ENCODE measurements around the gene SAMD14.

SAMD14 gene

GRCh38 chr17:50164697-50164988 is 34.7 kb upstream of the SAMD14 start:
- DNase-seq, result no peak

GRCh38 chr17:50163843-50164696 is 34.1 kb upstream of the SAMD14 start:
- DNase-seq, result no peak

DNA sequence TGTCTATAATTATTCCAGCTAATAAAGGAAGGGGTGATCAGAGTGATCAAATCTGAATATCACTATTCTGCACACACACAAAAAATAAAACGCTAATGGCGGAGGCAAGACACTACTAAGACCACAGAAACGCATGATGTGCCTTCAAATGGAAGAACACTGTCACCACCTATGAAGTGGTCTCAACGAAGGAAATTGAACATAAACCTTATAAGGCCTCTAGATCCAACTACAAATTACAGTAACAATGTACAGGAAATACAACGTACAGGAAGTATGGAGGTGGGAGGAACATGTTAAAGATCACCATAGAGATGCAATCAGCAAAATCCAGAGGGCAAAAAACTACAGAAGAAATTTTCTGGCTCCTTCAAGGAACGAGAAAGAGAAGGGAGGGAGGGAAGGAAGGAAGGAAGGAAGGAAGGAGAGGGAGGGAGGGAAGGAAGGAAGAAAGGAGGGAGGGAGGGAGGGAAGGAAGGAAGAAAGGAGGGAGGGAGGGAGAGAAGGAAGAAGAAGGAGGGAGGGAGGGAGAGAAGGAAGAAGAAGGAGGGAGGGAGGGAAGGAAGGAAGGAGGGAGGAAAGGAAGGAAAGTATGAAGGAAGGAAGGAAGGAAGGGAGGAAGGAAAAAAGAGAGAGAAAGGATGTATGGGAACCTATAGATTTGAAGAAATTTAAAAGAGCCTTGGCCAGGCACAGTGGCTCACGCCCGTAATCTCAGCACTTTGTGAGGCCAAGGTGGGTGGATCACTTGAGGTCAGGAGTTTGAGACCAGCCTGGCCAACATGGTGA is 32.7 kb upstream of the SAMD14 start:
- DNase-seq, result no peak

GRCh38 chr17:50161911-50162288 is 31.9 kb upstream of the SAMD14 start:
- DNase-seq, result no peak

DNA sequence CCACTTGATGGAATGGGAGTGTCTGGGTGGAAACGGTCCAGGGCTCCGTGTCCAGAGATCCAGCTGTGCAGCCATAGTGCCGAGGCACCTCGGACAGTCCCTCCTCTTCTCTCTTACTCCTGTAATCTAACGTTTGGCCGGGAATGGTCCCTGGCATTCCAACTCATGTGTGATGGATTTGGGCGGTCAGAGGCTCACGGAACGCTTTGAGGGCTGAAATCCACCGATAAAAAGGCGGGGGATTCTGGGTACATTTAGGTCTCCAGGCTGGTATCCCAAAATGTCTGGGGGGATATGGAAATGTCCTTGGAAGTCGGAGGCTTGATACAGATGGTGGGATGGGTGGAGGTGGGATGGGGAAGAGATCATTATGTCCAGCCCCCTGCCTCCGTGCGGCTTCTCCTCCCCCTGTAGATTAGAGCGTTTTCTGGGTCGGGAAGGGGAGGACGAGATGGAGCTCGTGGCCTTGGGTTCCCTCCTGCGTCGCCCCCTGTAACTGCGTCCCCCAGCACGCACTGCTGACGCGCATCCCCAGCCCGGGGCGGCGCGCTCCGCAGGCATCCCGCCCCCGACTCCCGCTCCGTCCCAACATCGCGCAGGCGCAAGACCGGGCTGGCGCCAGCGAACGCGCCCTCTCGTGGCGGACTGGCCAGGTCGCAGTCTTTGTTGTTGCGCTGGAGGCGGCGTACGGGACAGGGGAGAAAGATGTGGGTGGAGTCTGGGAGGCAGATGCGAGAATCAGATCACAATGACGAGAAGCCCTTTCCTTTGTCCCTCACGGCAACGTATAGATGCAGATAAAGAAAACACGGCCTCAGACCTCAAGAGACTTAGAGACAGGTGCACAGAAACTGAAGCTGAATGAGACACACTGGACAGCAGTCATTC is 31.3 kb upstream of the SAMD14 start:
- DNase-seq, result peak; percentile 92

- DNase-seq, result no peak
Measured at GRCh38 chr17:50157891-50158290, 27.9 kb upstream of the SAMD14 start.

GRCh38 chr17:50155115-50155819 is 25.3 kb upstream of the SAMD14 start:
- no peak for DNase-seq

DNA sequence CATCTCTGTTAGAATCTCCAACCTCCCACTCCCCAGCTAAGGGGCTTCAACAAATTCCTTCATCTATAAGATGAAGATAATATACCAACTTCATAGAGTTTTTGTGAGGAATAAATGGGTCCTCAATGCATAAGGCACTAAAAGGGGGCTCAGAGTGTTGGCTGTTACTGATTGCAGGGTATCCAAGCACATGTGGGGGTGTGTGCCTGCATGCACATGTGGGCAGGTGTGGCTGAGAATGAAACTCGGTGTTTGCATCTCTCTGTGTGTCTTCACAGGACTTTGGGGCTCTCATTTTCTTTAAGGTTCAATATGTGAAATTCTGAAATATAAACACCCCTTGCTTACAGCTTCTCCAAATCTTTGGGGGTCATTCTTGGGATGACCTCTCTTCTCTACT is 24.6 kb upstream of the SAMD14 start:
- no peak for DNase-seq

DNA sequence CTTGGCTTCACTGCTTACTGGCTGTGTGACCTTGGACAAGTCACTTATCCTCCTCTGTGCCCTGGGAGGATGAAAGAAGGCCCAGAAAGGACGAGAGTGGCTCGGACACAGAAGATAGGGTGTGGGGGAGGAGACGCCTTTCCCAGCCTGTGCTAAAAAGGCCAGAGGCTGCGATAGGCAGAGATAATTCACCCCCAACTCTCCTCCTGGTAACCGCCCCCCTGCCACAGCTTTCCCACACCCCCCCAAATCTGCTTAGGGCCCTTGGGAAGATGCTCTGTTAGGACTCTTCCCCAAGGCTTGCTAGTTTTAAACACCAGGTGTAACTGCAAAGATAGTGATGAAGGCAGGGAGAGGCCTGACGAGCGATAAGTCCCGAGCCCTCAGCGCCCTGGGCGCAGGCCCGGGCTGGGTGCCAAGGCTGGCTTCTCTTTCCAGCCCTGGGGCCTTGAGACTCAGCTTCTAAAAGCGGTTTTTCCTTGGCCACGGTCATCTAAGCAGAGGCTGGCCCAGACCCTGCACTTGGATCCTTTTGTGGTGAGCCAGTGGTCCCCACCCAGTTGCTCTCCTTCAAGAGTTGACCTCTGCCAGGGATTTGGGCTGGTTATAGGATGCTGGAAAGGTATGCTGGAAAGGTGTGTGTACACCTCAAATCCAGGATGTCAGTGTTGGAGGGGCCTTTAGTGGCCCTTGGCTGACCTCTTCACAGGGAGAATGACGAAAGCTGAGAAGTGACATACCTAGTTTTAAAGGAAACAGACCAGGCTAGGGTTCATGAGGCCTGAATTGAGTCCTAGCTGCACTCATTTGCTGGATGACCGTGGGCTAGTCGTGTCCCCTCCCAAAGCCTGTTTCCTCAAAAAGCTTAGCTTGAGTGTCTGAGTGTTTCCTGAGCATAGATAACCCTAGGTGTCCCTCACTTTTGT is 24.0 kb upstream of the SAMD14 start:
- DNase-seq, result no peak

DNA sequence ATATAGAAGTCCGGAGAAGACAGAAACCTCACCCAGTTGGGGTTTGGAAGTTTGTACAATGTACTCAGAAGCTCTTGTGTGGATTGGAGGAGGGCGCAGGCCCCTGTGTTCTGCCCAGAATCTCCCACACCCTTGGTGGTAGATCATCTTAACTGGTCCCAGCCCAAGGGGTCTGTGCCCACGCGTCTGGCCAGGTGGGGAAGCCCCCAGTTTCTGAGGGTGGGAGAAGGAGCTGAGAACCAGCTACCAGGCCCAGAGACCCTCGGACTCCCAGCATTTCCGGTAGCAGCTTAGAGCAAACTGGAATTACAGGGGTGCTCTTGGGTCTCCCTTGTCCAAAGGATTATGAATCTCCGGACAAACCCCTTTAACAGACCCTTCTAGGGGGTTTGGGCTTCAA is 22.8 kb upstream of the SAMD14 start:
- no peak for DNase-seq

DNA sequence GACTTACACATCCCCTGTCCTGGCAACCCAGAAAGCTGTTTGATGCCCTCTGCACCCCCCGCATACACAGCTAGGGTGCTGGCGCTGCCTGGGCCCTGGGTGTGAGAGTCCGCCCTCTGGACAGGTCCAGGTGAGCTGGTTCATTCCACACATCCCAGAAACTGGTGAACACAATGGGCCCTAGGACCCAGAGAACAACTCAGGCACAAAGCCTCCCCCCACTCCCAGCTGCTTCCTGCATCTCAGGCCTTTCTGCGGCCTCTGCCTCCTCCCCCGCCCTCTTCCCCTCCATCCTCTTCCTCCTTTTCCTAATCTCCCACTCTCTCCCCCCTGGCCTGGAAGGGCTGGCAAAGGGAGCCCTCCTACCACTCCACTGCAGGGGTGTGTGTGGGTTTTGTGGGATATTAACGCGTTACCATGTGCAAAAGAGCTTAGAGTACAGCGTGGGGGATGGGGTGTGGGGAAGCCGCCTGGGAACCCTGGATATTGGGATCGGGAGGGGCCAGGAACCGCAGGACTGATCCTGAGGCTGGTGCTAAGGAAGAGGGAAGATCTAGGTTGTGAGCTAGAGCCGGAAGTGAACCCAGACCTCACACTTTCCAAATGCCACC is 22.1 kb upstream of the SAMD14 start:
- DNase-seq, result peak; percentile 86

DNA sequence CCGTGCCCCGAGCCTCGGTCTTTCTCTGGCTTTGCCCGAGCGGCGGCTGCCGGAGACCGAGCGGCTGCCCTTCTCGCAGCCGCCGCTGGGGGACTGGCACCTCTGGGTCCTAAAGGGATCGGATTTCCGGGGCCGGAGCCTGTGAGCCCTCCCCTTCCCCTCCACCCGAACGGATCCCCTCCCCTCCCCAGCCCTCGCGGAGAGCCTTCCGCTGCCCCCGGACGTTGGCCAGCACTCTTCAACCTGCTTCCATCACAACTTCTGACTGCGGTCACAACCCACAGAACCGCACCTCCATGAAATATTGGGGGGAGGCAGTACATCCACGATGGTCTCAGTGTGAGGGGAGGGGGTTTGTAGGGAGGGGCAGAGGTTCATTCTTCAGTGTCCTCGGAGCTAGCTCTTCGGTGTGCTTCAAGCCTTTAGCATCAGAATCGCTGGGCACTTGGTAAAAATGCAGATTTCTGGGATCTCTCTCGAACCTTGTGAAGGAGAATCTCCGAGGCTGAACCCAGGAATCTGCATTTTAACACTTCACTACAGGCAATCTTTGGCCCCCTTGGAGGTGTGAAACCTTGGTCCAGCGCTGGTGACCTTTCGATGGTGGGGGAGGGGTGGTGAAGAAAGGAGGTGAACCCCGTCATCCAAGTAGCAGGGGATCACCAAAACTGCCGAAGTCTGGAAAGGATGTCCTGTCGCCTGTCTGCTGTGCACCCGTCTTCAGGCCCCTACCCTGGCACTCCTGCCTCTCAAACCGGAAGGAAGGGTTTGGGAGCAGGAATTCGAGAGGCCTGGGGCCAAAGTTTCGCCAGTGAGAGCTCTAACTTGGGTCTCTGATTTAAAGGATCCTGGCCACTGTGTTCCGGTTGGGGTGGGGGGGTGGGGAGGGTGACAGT is 21.3 kb upstream of the SAMD14 start:
- peak; percentile 73 for DNase-seq

- peak; percentile 28 for DNase-seq
Measured at GRCh38 chr17:50150354-50151040, 20.5 kb upstream of the SAMD14 start, which contains the start of gene PPP1R9B. Gene PPP1R9B, minus strand, starts transcription at chr17:50150677. Its CDS starts 164 bp downstream, at chr17:50150513.

GRCh38 chr17:50149417-50150353 is 19.7 kb upstream of the SAMD14 start:
- DNase-seq, result peak; percentile 51

DNA sequence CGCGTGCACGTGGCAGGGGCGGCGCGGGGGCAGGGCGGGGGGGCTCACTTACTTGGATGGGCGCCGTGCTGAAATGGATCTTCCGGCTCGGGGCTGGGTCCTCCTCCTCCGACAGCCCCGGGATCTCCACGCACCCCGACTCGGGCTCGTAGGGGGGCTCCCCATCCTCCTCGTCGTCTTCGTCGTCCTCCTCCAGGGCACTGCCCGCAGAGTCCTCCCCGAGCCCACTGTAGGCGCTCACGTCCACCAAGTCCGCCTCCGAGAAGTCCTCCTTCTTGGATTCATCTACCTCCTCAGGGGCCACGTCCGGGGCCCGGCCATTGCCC is 19.1 kb upstream of the SAMD14 start:
- no peak for DNase-seq

- peak; percentile 45 for DNase-seq
Measured at GRCh38 chr17:50148226-50149090, 18.5 kb upstream of the SAMD14 start.

DNA sequence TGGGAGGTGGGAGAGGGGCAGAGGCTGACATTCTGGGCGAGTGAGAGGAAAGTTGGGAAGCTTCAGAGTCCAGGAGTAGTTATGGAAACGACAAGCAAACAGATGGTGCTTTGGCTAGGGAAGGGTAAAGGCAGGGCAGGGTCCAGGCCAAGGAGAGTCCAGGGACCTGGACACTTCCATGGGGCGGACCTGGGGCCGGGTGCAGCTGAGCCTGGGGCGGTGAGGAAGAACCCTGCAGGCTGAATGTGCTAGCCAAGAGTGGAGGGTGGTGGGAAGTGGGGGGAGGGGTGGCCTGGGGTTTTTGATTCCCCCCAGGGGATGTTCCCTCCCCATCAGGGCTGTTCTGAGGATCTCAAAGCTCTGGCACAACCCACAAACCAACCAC is 17.9 kb upstream of the SAMD14 start:
- no peak for DNase-seq

All from NCI-H526 treated with DMSO at 0.1 percent for 48 hours (cell line).